Measurements from ENCODE around the gene SGCD. TPM values are rescaled to one million over a fixed set of nuclear protein-coding genes. Genes with fewer than 3 reads are reported as not detected.

Gene SGCD
- total RNA-seq, 1 donor from 2014 or later = 32.9 TPM

DNA sequence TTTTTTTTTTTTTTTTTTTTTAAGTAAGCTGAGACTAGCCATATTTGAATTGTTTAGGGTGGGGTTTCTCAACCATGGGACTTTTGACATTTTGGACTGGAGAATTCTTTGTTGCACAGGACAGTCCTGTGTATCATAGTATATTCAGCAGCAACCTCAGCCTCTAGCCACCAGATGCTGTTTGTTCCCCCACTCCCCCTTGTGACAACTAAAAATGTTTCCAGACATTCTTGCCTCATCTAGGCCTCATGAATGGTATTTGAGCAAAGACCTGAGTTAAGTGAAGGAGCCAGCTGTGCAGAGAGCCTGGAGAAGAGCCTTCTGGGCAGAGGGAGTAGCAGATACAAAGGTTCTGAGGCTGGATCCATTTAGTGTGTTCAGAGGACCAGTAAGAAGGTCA lies 155.9 kb downstream of the SGCD start:
- no peak for DNase-seq (ENCODE audit: low spot score)
- ATAC-seq = no peak
- intact Hi-C loops (cut with DNase I) = no loop called here

GRCh38 chr5:156486394-156487238 lies 159.7 kb downstream of the SGCD start:
- ATAC-seq = no peak
- no peak for DNase-seq (ENCODE audit: low spot score)

GRCh38 chr5:156491766-156492165 lies 164.8 kb downstream of the SGCD start:
- no peak for ATAC-seq
- intact Hi-C loops (cut with DNase I) = no loop called here
- no peak for DNase-seq (ENCODE audit: low spot score)

More at GRCh38 chr5:156486394-156487238, 159.7 kb downstream of the SGCD start:
- intact Hi-C loops (cut with DNase I) = no loop called here

DNA sequence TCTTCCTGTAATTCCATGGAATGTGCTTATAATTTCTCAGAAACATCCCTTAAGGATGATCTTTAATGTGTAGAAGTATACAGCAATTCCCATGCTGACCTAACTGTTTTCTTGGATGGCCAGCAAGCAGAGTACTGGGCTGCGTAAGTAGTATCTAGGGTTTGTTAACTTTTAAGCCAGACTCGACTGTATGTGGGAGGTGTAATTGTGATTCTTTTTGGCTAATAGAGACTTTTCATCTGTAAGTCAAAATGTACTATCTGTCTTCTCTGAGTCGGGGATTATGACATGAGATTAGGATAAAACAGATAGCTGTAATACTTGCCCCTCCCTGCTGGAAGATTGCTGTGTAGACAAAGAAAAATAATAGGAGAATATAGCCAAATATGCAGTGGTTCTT lies 169.3 kb downstream of the SGCD start:
- ATAC-seq = no peak
- DNase-seq (ENCODE audit: low spot score) = no peak
- intact Hi-C loops (cut with DNase I) = no loop called here

GRCh38 chr5:156497804-156498208 lies 170.8 kb downstream of the SGCD start:
- intact Hi-C loops (cut with DNase I) = no loop called here
- DNase-seq (ENCODE audit: low spot score) = no peak
- ATAC-seq = peak; percentile 45

- DNase-seq (ENCODE audit: low spot score) = no peak
- intact Hi-C loops (cut with DNase I) = no loop called here
- no peak for ATAC-seq
Measured at GRCh38 chr5:156498226-156498980, 171.4 kb downstream of the SGCD start.

DNA sequence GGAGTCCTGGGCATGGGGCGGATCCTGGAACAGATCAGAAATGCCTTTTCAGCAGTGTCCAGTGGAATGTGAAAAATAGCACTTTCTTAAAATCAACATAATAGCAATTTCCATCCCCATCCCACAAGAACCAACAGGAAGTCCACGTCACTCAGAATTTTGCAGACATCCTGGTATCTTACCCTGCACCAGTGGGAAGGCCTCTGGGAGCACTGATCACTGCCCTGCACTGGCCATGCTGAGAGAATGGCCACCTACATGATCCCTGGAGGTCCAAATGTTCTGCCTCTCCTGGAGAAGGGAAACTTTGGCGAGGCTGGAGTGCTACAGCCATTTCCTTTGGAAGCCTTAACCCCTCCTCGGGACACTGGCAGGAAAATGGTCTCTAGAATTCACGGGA lies 173.8 kb downstream of the SGCD start:
- intact Hi-C loops (cut with DNase I) = no loop called here
- no peak for DNase-seq (ENCODE audit: low spot score)
- peak; percentile 39 for ATAC-seq

GRCh38 chr5:156505101-156505500 lies 178.1 kb downstream of the SGCD start:
- ATAC-seq (no peak), DNase-seq (ENCODE audit: low spot score) (no peak)
- intact Hi-C loops (cut with DNase I) = no loop called here

GRCh38 chr5:156513123-156513815 lies 186.3 kb downstream of the SGCD start:
- intact Hi-C loops (cut with DNase I) = no loop called here
- ATAC-seq (no peak), DNase-seq (ENCODE audit: low spot score) (no peak)

DNA sequence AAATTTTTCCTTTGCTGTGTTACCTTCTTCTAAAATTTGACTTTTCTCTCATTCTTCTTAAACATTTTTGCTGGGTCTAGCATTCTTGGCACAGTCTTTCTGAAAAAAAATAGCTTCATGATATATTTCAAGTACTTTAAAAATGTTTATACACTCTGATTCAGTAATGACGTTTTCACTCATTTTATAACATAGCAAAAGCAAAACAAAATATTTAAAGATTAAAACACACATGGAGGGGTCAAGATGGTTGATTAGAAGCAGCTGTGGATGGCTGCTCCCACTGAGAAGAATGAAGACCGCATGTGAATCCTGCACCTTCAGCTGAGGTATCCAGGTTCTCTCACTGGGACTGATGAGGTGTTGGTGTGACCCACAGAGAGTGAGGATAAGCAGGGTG lies 188.2 kb downstream of the SGCD start:
- intact Hi-C loops (cut with DNase I) = no loop called here
- DNase-seq (ENCODE audit: low spot score) (no peak), ATAC-seq (no peak)

DNA sequence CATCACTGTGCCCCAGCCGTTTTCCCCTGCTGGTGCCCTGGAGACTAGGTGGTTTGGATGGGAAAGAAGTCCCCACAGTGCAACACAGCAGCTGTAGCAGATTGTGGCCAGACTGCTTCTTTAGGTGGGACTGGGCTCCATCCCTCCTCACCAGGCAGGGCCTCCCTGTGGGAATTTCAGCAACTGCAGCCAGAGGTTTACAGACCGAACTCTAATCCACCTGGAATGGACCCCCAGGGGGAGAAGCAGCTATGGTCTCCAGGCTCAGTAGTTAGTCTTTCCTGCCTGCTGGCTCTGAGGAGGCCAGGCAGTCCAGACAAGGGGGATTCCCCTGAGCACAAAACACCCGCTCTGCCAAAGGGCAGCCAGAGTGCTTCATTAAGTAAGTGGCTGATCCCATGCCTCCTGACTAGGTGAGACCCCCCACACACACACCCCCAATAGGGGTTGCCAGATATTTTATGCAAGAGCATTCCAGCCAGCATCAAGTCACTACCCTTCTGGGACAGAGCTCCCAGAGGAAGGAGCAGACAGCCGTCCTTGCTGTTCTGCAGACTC lies 188.9 kb downstream of the SGCD start:
- no peak for ATAC-seq
- no peak for DNase-seq (ENCODE audit: low spot score)
- intact Hi-C loops (cut with DNase I) = no loop called here

DNA sequence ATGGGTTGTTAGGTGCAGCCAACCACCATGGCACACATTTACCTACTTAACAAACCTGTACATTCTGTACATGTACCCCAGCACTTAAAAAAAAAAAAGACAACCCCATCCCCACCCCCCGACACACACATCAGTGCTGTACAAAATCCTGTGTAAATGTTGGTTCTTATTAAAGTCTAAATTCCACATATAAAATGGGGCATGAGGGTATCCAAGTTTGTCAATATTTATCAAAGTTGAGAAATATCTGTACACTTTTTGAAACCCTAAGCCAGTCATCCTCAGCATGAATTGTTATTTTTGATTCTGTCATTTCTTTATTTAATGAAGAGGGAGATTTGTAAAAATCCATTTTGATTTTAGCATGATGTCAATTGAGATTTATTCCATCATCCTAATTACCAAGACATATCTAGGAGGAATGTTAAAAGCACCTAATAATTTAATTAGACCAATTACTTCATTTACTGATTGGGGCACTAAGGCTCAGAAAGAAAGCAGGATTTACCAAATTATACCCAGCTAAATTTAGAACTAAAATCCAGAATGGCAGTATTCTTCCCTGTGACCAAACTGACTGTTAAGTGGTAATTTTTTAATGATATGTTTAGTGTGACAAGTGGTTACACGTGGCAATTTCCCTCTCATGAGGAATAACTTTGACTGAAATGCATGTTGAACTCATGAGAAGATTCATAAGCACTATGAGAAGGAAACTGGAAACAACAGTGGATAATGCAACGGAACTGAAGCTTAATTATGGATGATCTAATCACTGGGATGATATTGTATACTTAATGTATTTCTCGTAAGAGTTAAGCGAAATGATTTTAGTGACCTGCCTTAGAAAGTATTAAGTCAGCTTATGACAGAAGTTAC lies 195.9 kb downstream of the SGCD start:
- ATAC-seq (no peak), DNase-seq (ENCODE audit: low spot score) (no peak)
- intact Hi-C loops (cut with DNase I) = no loop called here

DNA sequence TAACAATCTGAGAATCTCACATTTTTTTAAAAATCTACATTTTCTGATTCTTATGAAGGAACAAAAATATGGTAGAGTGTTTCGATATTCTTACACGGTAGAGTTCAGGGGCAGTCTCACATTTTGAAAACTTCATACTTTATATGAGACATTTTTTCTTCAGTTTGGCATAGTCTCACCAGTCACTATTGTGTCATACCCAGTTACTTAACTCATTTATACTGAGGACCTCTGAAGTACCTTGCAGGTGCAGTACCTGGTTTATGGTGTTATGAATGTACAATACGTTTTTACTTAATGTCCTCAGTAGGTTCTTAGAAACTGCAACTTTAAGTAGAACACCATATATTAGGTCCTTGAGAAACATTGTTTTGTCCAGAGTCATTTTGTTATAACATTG lies 196.6 kb downstream of the SGCD start:
- intact Hi-C loops (cut with DNase I) = no loop called here
- DNase-seq (ENCODE audit: low spot score) (no peak), ATAC-seq (no peak)

- intact Hi-C loops (cut with DNase I) = no loop called here
- no peak for DNase-seq (ENCODE audit: low spot score)
- no peak for ATAC-seq
Measured at GRCh38 chr5:156526081-156526925, 199.3 kb downstream of the SGCD start.

DNA sequence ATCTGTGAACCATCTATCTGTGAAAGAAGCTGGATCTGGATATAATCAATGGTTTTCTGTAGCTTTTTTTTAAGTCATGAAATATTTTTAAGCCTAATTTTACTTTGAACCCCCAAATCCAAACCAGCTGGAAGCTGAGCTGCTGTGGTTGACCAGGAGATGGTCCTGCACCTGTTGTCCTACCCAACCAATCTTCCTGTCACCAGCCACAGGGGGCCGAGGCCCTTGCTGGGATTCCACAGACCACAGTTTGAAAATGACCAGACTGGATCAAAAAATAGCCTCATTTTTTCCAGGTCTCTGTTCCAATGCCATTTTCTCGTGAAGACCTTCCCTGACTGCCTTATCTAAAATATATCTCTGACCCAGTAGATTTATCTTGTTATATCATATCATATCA lies 200.6 kb downstream of the SGCD start:
- intact Hi-C loops (cut with DNase I) = no loop called here
- ATAC-seq (no peak), DNase-seq (ENCODE audit: low spot score) (no peak)

- DNase-seq (ENCODE audit: low spot score) (no peak), ATAC-seq (no peak)
- intact Hi-C loops (cut with DNase I) = no loop called here
Measured at GRCh38 chr5:156528673-156529072, 201.7 kb downstream of the SGCD start.

DNA sequence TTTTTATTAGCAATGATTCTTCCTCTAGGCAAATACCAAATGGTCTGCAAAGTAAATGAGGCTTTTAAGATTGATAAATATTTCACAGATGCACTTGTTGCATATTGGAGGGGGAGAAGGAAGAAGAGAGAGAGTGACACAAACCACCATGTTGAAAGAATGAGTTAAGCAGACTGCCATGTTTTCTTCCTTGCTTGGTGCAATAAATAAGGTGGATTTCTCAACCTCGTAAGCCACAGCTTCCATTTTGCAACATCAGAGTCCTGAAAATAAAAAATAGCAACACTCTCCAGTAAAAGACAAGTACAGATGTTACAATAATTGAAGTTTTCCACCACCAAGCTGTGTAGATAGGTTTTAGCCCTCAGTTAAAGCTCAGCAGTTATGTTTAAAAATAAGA lies 202.9 kb downstream of the SGCD start:
- intact Hi-C loops (cut with DNase I) = no loop called here
- no peak for DNase-seq (ENCODE audit: low spot score)
- ATAC-seq = no peak

- no peak for DNase-seq (ENCODE audit: low spot score)
- intact Hi-C loops (cut with DNase I) = no loop called here
- ATAC-seq = no peak
Measured at GRCh38 chr5:156531199-156531598, 204.2 kb downstream of the SGCD start.

Data from sciatic nerve (tissue), 2 donors.